Measurements from ENCODE around the gene DDAH1.

DDAH1 gene

GRCh38 chr1:85289848-85290335 is 175.1 kb downstream of the DDAH1 start:
- no peak for TF ChIP-seq CTCF (IDR thresholded peaks at IDR 0.05)
- no peak overlapping the region for H3K27ac ChIP-seq
- H3K4me3 ChIP-seq: no peak overlapping the region
- no peak for DNase-seq (ENCODE audit: low spot score)

DNA sequence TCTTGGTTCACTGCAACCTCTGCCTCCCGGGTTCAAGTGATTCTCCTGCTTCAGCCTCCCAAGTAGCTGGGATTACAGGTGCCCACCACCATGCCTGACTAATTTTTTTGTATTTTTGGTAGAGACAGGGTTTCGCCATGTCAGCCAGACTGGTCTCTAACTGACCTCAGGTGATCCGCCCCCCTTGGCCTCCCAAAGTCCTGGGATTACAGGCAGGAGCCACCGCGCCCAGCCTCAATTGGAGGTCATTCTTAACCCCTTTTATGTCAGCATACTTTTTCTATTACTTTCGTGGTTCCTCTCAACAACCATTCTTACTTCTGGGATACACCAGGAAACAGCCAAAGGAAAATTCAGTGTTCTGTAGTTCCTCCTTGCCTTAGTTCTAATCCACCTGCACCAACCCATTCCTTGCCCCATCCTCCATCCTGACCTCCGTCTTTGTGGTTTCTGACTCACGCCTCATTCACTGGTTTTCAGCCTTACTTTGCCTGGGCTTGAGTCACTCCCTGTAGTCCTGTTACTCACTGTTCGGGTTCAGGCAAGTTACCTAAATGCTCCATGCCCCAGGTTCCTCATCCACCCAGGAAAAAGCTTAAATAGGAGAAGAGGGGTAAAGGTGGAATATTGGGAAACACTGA is 175.6 kb downstream of the DDAH1 start:
- H3K4me3 ChIP-seq: no peak overlapping the region
- no peak for DNase-seq (ENCODE audit: low spot score)
- H3K27ac ChIP-seq: no peak overlapping the region
- TF ChIP-seq CTCF (IDR thresholded peaks at IDR 0.05): no peak

- no peak for TF ChIP-seq CTCF (IDR thresholded peaks at IDR 0.05)
- no peak for DNase-seq (ENCODE audit: low spot score)
- Histone ChIP-seq H3K27ac (no peak overlapping the region), H3K4me3 (no peak overlapping the region)
Measured at GRCh38 chr1:85284202-85284601, 180.8 kb downstream of the DDAH1 start.

DNA sequence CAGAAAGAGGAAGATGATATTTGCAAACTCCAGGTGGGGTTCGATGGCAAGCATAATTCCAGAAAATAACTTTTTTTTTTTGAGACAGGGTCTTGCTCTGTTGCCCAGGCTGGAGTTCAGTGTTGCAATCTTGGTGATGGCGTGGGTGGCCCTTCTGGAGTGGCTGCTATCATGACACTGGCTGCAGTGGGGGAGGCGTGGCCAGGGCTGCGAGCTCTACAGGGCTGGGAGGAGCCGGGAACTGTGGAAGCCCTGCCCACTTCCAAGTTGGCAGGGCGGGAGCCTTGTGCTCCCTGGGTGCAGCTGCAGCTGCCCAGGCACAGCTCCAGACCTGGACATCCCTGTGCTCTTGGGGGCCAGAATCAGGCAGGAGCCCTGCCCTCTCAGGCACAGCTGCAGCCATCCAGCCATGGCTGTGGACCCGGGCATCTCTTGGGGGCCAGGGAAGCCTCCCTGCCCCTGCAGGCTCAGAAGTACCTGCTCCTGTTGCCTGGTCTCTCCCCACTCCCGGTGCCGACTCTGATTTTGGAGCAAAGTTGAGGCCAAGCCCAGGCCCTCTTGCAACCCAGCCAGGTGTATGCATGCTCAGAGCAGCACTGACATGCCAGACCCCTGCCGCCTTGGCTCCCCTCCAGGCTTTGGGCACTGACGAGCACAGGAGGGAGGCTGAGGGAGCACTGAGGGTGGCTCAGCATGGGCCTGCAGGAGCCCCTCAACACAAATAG is 181.3 kb downstream of the DDAH1 start:
- DNase-seq (ENCODE audit: low spot score): no peak
- no peak overlapping the region for H3K27ac ChIP-seq
- TF ChIP-seq CTCF (IDR thresholded peaks at IDR 0.05): no peak

GRCh38 chr1:85282424-85282823 is 182.5 kb downstream of the DDAH1 start:
- no peak overlapping the region for H3K4me3 ChIP-seq
- TF ChIP-seq CTCF (IDR thresholded peaks at IDR 0.05): no peak
- DNase-seq (ENCODE audit: low spot score): no peak
- no peak overlapping the region for H3K27ac ChIP-seq

More for the DNA sequence above, 181.3 kb downstream of the DDAH1 start:
- no peak overlapping the region for H3K4me3 ChIP-seq

DNA sequence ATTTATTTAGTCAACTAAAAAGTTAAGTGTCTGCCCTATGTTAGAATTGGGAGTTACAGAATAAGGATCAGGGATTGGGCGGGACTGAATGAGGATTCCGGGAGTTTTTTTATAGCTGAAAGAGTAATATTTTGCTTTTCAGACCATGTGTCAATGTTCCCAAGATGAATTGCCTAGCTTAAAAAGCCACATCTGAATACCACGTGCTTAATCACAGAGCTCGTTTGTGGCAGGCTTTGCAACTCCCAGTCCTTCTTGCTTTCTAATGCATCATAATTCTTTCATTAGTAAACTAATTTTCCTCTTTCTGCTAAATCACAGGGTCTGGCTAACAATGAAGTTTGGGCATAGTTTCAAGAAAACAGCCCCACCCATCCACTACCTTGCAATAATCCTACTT is 184.3 kb downstream of the DDAH1 start:
- H3K4me3 ChIP-seq: no peak overlapping the region
- no peak for TF ChIP-seq CTCF (IDR thresholded peaks at IDR 0.05)
- no peak overlapping the region for H3K27ac ChIP-seq
- no peak for DNase-seq (ENCODE audit: low spot score)
